H1 (cell line): Measurements from ENCODE around the gene ALKBH7. TPM values are rescaled to one million over a fixed set of nuclear protein-coding genes. Genes with fewer than 3 reads are reported as not detected.
A peak's percentile ranks its signal among the peaks of the same experiment; 100 is the strongest.

Source experiments
- CTCF ChIA-PET: fragments of 300-600 bp; sonication (Branson Sonifier 250); formaldehyde crosslinking; loops from one replicate; lab custom pipeline; 2021; ENCODE audit not compliant: partially characterized antibody; lab: Charles Lee
- POLR2A ChIA-PET: fragments of 300-600 bp; sonication (Branson Sonifier 250); formaldehyde crosslinking; loops from one replicate; lab custom pipeline; 2021; ENCODE audit warnings: inconsistent platforms; ENCODE audit not compliant: partially characterized antibody; lab: Charles Lee
- DNase-seq, 2 experiments: peaks; one replicate each; pipeline versions ENCODE4 v3.0.0 to v3.0.0-alpha.2; 2010 to 2022; ENCODE audit warnings: low spot score in 2 of 2, low read depth in 1 of 2, mixed read lengths in 1 of 2
- FAIRE-seq: peaks from 2 replicates; lab custom pipeline; 2011; peaks lifted over from hg19 to GRCh38; lab: Jason Lieb, UNC
- H2AFZ ChIP-seq: 2 replicates; pipeline ENCODE4 v1.8.1; 2012; ENCODE audit warnings: low read length, inconsistent platforms
- H2AK5ac ChIP-seq: 2 replicates; pipeline ENCODE4 v1.6.1; 2013; ENCODE audit warnings: low read depth, low read length
- H2BK120ac ChIP-seq: replicated peaks from 2 replicates; pipeline ENCODE3; 2013; ENCODE audit warnings: low read depth, low read length, inconsistent platforms
- H2BK12ac ChIP-seq: 2 replicates; pipeline ENCODE4 v1.6.1; 2013; ENCODE audit warnings: low read depth, low read length
- H2BK15ac ChIP-seq: 2 replicates; pipeline ENCODE4 v1.6.1; 2013; ENCODE audit warnings: low read length
- H2BK20ac ChIP-seq: 2 replicates; pipeline ENCODE4 v1.6.1; 2013; ENCODE audit warnings: low read length
- H2BK5ac ChIP-seq: 2 replicates; pipeline ENCODE4 v1.6.1; 2013; ENCODE audit warnings: low read depth, low read length
- H3K14ac ChIP-seq: 2 replicates; pipeline ENCODE4 v1.6.1; 2013; ENCODE audit warnings: inconsistent platforms; ENCODE audit not compliant: insufficient read length
- H3K18ac ChIP-seq: 2 replicates; pipeline ENCODE4 v1.6.1; 2013; ENCODE audit warnings: low read length; ENCODE audit errors: extremely low read depth
- H3K23ac ChIP-seq: 2 replicates; pipeline ENCODE4 v1.6.1; 2013; ENCODE audit warnings: inconsistent platforms; ENCODE audit not compliant: insufficient read length
- H3K23me2 ChIP-seq: 2 replicates; pipeline ENCODE4 v1.6.1; 2013; ENCODE audit warnings: low read depth, low read length
- H3K27ac ChIP-seq: 2 replicates; pipeline ENCODE4 v1.6.1; 2011; ENCODE audit warnings: low read depth, low read length, inconsistent platforms
- H3K27me3 ChIP-seq, 4 experiments: replicated peaks in 1 of 4; 1 replicate in 1 of 4; 2 replicates in 3 of 4; pipeline versions ENCODE4 v1.6.1 to v1.8.1; 2011 to 2013; ENCODE audit warnings: low read length in 3 of 4, mild to moderate bottlenecking in 3 of 4, inconsistent platforms in 2 of 4, mixed read lengths in 2 of 4, moderate library complexity in 1 of 4; ENCODE audit not compliant: control insufficient read depth in 3 of 4, insufficient read depth in 3 of 4; ENCODE audit errors: extremely low read depth in 1 of 4
- H3K36me3 ChIP-seq, 4 experiments: 2 replicates each; pipeline versions ENCODE4 v1.6.1 to v1.8.1; 2011 to 2013; ENCODE audit warnings: mild to moderate bottlenecking in 4 of 4, low read length in 3 of 4, moderate library complexity in 2 of 4, control low read depth in 1 of 4, inconsistent platforms in 1 of 4; ENCODE audit not compliant: insufficient read depth in 4 of 4, control insufficient read depth in 2 of 4
- H3K4ac ChIP-seq: replicated peaks from 2 replicates; pipeline ENCODE3; 2013; ENCODE audit warnings: low read length, low read depth, mixed read lengths, inconsistent platforms; ENCODE audit not compliant: insufficient read length
- H3K4me1 ChIP-seq, 4 experiments: replicated peaks in 1 of 4; 1 replicate in 1 of 4; 2 replicates in 3 of 4; pipeline versions ENCODE4 v1.6.1 to v1.8.1; 2011 to 2013; ENCODE audit warnings: low read length in 3 of 4, inconsistent platforms in 2 of 4, mixed read lengths in 1 of 4; ENCODE audit not compliant: insufficient read depth in 4 of 4, control insufficient read depth in 3 of 4
- H3K4me2 ChIP-seq, 2 experiments: 2 replicates each; pipeline versions ENCODE4 v1.6.1 to v1.8.1; 2011 to 2013; ENCODE audit warnings: low read depth in 2 of 2, low read length in 2 of 2, control low read depth in 1 of 2, inconsistent platforms in 1 of 2, mild to moderate bottlenecking in 1 of 2; ENCODE audit not compliant: insufficient read depth in 1 of 2
- H3K4me3 ChIP-seq, 4 experiments: fragments of 200-600, 300-600 bp in 1 of 4; sonication (generic), shearing (Covaris generic), sonication (Bioruptor Twin) in 1 of 4; 2 replicates each; pipeline versions ENCODE4 v1.5.1 to v1.8.1; 2011 to 2016; ENCODE audit warnings: low read length in 4 of 4, low read depth in 3 of 4, control low read depth in 2 of 4, inconsistent platforms in 2 of 4, mild to moderate bottlenecking in 2 of 4, mixed read lengths in 1 of 4, moderate library complexity in 1 of 4; ENCODE audit not compliant: insufficient read depth in 2 of 4; ENCODE audit errors: extremely low read depth in 1 of 4
- H3K56ac ChIP-seq: replicated peaks from 2 replicates; pipeline ENCODE3; 2013; ENCODE audit warnings: low read depth, mild to moderate bottlenecking, mixed read lengths, low read length, inconsistent platforms; ENCODE audit not compliant: insufficient read length
- H3K79me1 ChIP-seq: 2 replicates; pipeline ENCODE4 v1.6.1; 2013; ENCODE audit warnings: low read depth, low read length, control low read depth
- H3K79me2 ChIP-seq, 2 experiments: 2 replicates each; pipeline versions ENCODE4 v1.6.1 to v1.8.1; 2012 to 2013; ENCODE audit warnings: low read length in 2 of 2, mild to moderate bottlenecking in 2 of 2, inconsistent platforms in 1 of 2; ENCODE audit not compliant: insufficient read depth in 2 of 2, control insufficient read depth in 1 of 2
- H3K9ac ChIP-seq, 4 experiments: replicated peaks in 1 of 4; 1 replicate in 1 of 4; 2 replicates in 3 of 4; pipeline versions ENCODE4 v1.6.1 to v1.8.1; 2011 to 2013; ENCODE audit warnings: low read depth in 3 of 4, low read length in 3 of 4, control low read depth in 2 of 4, mild to moderate bottlenecking in 2 of 4, moderate library complexity in 2 of 4, inconsistent platforms in 1 of 4; ENCODE audit errors: extremely low read depth in 1 of 4
- H3K9me3 ChIP-seq, 2 experiments: 2 replicates each; pipeline versions ENCODE4 v1.6.1 to v1.8.1; 2012 to 2013; ENCODE audit warnings: mild to moderate bottlenecking in 2 of 2, moderate library complexity in 2 of 2, control low read depth in 1 of 2, inconsistent platforms in 1 of 2, low read depth in 1 of 2, low read length in 1 of 2, mixed read lengths in 1 of 2; ENCODE audit not compliant: insufficient read depth in 2 of 2
- H4K20me1 ChIP-seq, 2 experiments: replicated peaks in 1 of 2; 2 replicates each; pipeline versions ENCODE3 to v1.8.1; 2011 to 2013; ENCODE audit warnings: inconsistent platforms in 2 of 2, low read length in 2 of 2, mild to moderate bottlenecking in 1 of 2; ENCODE audit not compliant: insufficient read depth in 2 of 2, control insufficient read depth in 1 of 2
- H4K5ac ChIP-seq: 2 replicates; pipeline ENCODE4 v1.6.1; 2013; ENCODE audit warnings: low read length, low read depth, mixed read lengths, inconsistent platforms; ENCODE audit not compliant: insufficient read length
- H4K8ac ChIP-seq: 2 replicates; pipeline ENCODE4 v1.8.0; 2013; ENCODE audit warnings: mild to moderate bottlenecking, moderate library complexity, low read length, inconsistent platforms; ENCODE audit not compliant: insufficient read depth; ENCODE audit errors: extremely low read depth
- H4K91ac ChIP-seq: replicated peaks from 2 replicates; pipeline ENCODE3; 2013; ENCODE audit warnings: low read length, mixed read lengths, inconsistent platforms; ENCODE audit not compliant: insufficient read length
- ASH2L ChIP-seq: fragments of 200-600, 300-600 bp; sonication (generic); IDR thresholded peaks from one replicate; pipeline ENCODE4 v1.7.1; 2017; ENCODE audit warnings: low read length
- ATF3 ChIP-seq: IDR thresholded peaks from 2 replicates; pipeline ENCODE4 v1.6.1; 2011; ENCODE audit warnings: low read depth, mild to moderate bottlenecking, low read length; ENCODE audit not compliant: insufficient read depth
- CREB1 ChIP-seq: IDR thresholded peaks from 2 replicates; pipeline ENCODE4 v1.6.1; 2012; ENCODE audit warnings: inconsistent platforms
- HDAC6 ChIP-seq: IDR thresholded peaks from one replicate; pipeline ENCODE4 v1.7.1; 2012; ENCODE audit warnings: low read depth, mild to moderate bottlenecking, inconsistent platforms, low read length, moderate library complexity
- POLR2AphosphoS5 ChIP-seq: IDR thresholded peaks from 2 replicates; pipeline ENCODE4 v1.6.1; 2011; ENCODE audit warnings: low read depth, low read length
- USF2 ChIP-seq: IDR thresholded peaks from 2 replicates; pipeline ENCODE4 v1.6.1; 2011; ENCODE audit warnings: low read length, improper control_type of control experiment
- WGBS, 2 experiments: shearing (Covaris generic) in 1 of 2; methylation state at CpG; one replicate each; pipeline versions ENCODE4 v1.1.6 to v1.1.7; 2013 to 2015; ENCODE audit warnings: low lambda C conversion rate in 2 of 2, mixed read lengths in 2 of 2, inconsistent platforms in 1 of 2, low coverage in 1 of 2, missing lambda C conversion rate in 1 of 2; ENCODE audit not compliant: insufficient replicate concordance in 2 of 2, insufficient coverage in 1 of 2, insufficient read length in 1 of 2; ENCODE audit errors: extremely low coverage in 1 of 2, missing lambda C conversion rate in 1 of 2; 5-methylcytosine and 5-hydroxymethylcytosine counted together
- polyA plus RNA-seq, 7 experiments: library from polyadenylated mRNA; depleted of rRNA in 3 of 7; stranded (reverse) in 5 of 7; unstranded in 2 of 7; fragments of >200 nt in 5 of 7; fragments of 200-250 nt in 2 of 7; gene quantifications; 1 replicate in 5 of 7; 2 replicates in 1 of 7; 4 replicates in 1 of 7; pipeline versions ENCODE4 v1.2.1 to v1.2.3, GENCODE V29; 2011 to 2013; ENCODE audit warnings: missing spikeins in 2 of 7, mixed read lengths in 2 of 7
- total RNA-seq: library from RNA; stranded (reverse); fragmentation: NEBNext Ultra II Directional; extraction: Animal tissue kit (Norgen Biotek cat#: 25700); gene quantifications from 2 replicates; pipeline ENCODE4 v1.2.1, GENCODE V29; 2021

Gene ALKBH7
- total and polyA plus RNA-seq, 2 of the 8 experiments (the other 6 are each of a cell fraction or from before 2014, with no cell fraction given) = 66.3 to 100 TPM

GRCh38 chr19:6358003-6358402, 14.6 kb upstream of the ALKBH7 start:
- Histone ChIP-seq H3K9ac (no peak overlapping the region), H3K23me2 (peaks cover 5% of the 10 kb centered on the region; the same call in 1 of the 2 replicates), H3K79me1 (peaks cover 4% of the 10 kb centered on the region), H3K4me2 (no peak overlapping the region), H3K79me2 (peaks cover 0 to 6% of the 10 kb centered on the region in 2 experiments; a peak in 2 of 4 replicates), H2AFZ (no peak overlapping the region), H3K14ac (no peak overlapping the region), H3K27me3 (no peaks in the 10 kb centered on the region), H3K4me1 (peaks cover 0 to 2% (median 1%) of the 10 kb centered on the region in 4 experiments; a peak in 2 of 7 replicates), H3K56ac (no peak overlapping the region), H4K8ac (peak overlapping the region; percentile 51), H3K4ac (no peak overlapping the region), H3K36me3 (no peaks in the 10 kb centered on the region), H2AK5ac (no peak overlapping the region), H3K23ac (no peak overlapping the region), H2BK5ac (no peak overlapping the region), H3K4me3 (no peak overlapping the region), H3K27ac (no peak overlapping the region), H2BK20ac (no peak overlapping the region), H2BK12ac (peak overlapping the region; percentile 50; the same call in 1 of the 2 replicates), H4K20me1 (no peaks in the 10 kb centered on the region), H3K18ac (no peak overlapping the region), H3K9me3 (peaks cover 0 to 4% of the 10 kb centered on the region in 2 experiments; a peak in 1 of 4 replicates), H4K5ac (no peak overlapping the region), H2BK120ac (no peak overlapping the region), H4K91ac (no peak overlapping the region), H2BK15ac (no peak overlapping the region)
- DNase-seq (no peak), FAIRE-seq (no peak)
- CTCF ChIA-PET = interaction anchor here (0.6 to 1.5 kb wide), 3 partner anchors 79 to 430 kb away, joined by 3 to 5 read pairs (median 3); no protein-coding TSS in a partner anchor
- POLR2A ChIA-PET = no interaction called here
- WGBS, 2 experiments = 81% methylated on average over 9 of the region's 9 CpGs; no CpG with 5 or more reads in 1 of the 2 experiments
- TF ChIP-seq POLR2AphosphoS5 (no peak), ASH2L (no peak), CREB1 (no peak), ATF3 (no peak), USF2 (no peak), HDAC6 (no peak)
